Stimulated activated CD8-positive, alpha-beta memory T cell treated with anti-CD3 and anti-CD28 coated beads, Interleukin-7, amount 100 ng/mL, for 4 hours (primary cell): ENCODE results near the gene ABCC2.
"Not testable (repeated sequence)": the region's sequence is repeated elsewhere in the genome, so short reads cannot be mapped to it uniquely, and the experiment has no call there.

Experiments used
- DNase-seq, 2 donors: peaks; one replicate each; pipeline ENCODE4 v3.0.0-alpha.2; 2020; ENCODE audit warnings: low read depth in 2 of 2

Gene ABCC2

GRCh38 chr10:99853655-99854054, 71.2 kb downstream of the ABCC2 start:
- no peak for DNase-seq

DNA sequence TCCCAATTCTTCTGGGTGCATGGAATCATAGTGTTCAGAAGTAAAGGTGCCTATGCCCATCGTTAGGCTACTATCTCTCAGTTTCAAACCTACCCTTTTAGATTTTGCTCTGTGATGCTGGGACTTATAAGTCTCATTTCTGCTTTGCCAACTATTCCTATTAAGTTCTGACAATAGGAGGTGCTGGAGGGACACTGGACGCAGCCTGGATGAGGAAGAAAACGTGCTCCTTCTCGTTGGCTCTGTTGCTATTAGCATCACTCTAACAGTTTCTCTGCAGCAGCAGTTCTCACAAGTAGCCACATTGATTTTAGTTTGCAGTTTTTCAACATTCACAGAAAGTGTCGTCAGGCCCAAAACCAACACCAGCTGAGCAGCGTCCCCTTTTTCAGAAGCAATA, 72.4 kb downstream of the ABCC2 start:
- DNase-seq = no peak

GRCh38 chr10:99855479-99856071, 73.1 kb downstream of the ABCC2 start:
- DNase-seq = no peak

DNA sequence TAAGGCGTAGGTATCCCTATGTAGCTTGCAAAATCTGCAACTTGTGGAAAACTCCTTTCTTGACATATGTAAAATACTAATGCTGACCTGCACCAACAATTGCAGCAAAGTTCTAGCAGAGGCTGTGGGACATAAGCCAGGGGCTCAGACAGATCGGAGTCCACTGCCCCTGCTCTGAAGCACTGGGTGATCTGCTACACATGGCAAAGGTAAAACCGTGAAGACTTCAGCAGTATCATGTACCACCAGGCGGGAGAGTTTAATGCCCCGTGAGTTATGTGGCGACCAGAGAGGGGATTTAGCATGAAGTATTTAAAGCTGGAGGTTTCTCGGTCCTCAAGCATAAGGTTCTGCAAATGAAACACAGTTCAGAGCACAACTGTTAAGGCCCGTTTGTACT, 76.4 kb downstream of the ABCC2 start:
- no peak for DNase-seq

DNA sequence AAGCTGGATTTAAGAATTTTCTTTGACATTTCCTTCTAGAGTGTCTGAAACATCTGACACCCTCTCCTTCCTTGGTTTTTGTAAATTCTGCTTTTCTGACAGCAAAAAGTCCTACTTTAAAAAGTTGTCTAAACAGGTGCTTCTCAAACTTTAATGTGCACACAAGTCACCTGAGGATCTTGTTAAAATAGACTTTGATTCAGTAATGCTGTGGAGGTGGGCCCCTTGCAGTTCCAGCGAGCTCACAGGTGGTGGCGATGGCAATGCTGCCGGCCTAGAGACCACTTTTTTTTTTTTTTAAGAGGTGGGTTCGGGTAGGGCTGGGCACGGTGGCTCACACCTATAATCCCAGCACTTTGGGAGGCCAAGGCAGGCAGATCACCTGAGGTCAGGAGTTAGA, 77.1 kb downstream of the ABCC2 start:
- no peak for DNase-seq

- DNase-seq = no peak
Measured at GRCh38 chr10:99860466-99860865, 78.0 kb downstream of the ABCC2 start.

DNA sequence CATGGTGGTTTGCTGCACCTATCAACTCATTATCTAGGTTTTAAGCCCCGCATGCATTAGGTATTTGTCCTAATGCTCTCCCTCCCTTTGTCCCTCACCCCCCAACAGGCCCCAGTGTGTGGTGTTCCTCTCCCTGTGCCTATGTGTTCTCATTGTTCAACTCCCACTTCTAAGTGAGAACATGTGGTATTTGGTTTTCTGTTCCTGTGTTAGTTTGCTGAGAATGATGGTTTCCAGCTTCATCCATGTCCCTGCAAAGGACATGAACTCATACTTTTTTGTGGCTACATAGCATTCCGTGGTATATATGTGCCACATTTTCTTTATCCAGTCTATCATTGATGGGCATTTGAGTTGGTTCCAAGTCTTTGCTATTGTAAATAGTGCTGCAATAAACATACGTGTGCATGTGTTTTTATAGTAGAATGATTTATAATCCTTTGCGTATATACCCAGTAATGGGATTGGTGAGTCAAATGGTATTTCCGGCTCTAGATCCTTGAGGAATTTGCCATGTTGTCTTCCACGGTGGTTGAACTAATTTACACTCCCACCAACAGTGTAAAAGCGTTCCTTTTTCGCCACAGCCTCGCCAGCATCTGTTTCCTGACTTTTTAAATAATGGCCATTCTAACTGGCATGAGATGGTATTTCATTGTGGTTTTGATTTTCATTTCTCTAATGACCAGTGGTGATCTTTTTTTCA, 81.2 kb downstream of the ABCC2 start:
- not testable (repeated sequence) for DNase-seq

GRCh38 chr10:99867250-99867649, 84.8 kb downstream of the ABCC2 start:
- not testable (repeated sequence) for DNase-seq

DNA sequence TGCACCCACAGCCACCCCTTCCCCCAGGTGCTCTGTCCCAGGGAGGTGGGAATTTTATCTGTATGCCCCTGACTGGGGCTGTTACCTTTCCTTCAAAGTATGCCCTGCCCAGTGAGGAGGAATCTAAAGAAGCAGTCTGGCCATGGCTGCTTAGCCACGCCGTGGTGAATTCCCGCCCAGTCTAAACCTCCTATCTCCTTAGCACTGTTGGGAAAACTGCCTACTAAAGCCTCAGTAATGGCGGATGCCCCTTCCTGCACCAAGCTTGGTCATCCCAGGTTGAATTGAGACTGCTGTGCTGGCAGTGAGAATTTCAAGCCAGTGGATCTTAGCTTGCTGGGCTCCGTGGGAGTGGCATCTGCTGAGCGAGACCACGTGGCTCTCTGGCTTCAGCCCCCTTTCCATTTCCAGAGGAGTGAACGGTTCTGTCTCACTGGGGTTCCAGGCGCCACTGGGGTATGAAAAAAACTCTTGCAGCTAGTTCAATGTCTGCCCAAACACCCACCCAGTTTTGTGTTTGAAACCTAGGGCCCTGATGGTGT, 87.2 kb downstream of the ABCC2 start:
- DNase-seq = no peak

- no peak for DNase-seq
Measured at GRCh38 chr10:99870123-99870730, 87.8 kb downstream of the ABCC2 start.

- no peak for DNase-seq
Measured at GRCh38 chr10:99872367-99873162, 90.1 kb downstream of the ABCC2 start.

- DNase-seq = no peak
Measured at GRCh38 chr10:99873846-99874245, 91.4 kb downstream of the ABCC2 start.

DNA sequence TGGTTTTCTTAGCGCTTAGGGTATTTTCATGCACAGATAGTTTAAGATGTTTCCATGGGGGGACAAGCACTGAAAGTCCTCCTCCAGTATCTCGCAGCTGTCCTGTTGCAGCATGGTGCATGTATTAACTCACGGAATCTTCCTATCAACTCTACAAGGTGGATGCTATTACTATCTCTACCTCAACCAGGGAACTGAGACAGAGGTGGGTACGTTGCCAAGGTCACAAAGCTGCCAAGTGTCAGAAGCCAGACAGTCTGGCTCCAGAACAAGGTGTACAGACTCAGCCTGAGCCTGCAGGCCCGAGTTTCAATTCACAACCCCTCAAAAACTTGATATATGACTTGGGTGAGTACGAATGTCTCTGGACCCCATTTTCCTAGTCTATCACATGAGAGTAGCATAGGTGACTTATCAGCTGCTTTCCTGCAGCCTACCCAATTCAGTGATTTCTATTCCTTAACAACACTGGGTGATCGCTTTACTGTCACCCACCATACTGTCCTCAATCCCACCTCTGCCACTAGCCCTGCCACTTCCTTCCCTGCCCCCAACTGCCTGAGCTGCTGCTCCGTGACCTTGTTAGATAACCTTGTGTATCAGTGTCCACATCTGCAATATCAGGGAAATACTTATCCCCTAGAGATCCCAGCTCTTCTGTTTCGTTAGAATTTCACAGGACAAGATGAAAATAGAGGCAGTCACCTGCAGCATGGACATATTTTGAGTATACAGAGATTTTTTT, 92.1 kb downstream of the ABCC2 start:
- DNase-seq = no peak

DNA sequence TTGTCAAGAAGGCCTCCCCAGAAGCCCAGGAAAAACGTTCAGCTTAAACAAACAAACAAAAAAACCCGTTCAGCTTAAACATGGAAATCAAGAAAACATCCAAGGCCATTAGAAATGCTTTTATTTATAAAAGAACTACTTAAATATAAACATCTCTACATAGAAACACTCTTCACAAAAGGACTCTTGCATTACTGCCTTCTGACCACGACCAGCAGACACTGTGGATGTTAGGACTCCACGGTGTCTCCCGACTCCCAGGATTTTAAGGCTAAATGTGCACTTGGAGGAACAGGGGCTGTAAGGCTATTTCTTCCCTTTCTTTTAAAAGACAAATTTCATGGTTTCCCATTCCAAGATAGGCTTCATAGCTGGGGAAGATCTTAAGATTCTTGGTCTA, 93.0 kb downstream of the ABCC2 start:
- no peak for DNase-seq

DNA sequence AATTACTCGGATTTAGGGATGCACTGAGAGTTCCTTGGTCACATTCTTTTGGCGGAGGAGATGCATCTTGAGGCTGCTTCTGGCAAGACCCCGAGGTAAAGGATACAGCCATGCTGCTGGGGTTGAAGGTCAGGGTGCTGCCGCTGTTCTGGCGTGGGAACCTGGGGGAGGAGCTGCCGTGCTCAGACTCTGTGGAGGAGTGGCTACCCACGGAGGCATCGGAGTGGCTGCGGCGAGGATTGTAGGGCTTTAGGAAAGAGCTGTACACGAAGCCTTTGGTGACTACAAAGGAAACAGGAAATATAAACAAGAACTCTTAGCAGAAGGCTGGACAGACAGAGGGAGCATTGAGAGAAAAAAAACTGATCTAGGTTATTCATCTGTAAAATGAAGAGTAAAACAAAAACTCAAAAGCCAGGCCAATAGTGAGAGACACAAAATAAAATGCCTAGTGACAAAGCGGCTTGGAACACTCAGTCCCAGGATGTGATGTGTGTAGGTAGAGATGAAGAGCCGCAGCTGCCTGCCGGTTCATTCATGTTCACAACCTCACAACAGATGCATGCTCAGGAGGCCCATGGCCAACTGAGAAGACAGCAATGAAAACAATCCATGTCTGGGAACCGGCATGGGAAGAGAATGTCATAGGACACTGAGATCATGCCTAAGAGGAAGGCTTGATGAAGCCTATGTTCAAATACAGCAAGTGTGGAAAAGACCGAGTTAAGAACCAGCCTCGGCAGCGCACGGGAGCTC, 97.8 kb downstream of the ABCC2 start:
- no peak for DNase-seq

GRCh38 chr10:99881371-99881770, 98.9 kb downstream of the ABCC2 start:
- no peak for DNase-seq

DNA sequence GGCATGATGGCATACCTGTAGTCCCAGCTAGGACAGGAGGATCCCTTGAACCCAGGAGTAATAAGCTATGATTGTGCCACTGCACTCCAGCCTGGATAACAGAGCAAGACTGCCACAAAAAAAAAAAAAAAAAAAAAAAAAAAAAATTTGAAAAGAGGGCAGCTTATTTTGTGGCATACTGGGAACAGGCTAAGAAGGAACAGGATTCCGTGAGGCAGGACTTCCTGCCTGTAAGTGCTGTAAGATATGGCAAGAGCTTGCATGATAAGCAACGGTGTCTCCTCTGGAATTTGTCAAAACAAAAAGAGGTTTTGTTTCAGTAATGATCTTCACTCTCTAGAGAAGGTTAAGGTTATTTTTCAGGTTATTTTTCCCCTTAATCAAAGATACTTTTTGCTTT, 101.1 kb downstream of the ABCC2 start:
- no peak for DNase-seq

DNA sequence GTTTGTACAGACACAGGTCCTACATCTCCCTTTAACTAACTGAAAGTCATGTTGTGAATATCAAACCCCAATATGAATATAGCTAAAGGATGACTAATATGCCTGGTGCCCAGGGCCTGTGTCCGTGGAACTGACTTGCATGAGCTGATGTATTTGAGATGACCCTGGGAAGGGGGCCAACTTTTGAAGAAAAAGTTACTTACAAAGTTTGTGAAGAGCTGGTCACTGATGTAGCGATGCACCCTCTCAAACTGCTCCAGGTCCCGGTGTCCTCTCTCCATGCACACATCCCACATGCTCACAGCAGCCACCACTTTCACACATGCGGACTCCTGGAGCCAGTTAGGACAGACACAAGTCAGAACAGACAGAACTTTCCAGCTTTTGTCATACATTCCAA, 106.2 kb downstream of the ABCC2 start:
- DNase-seq = no peak

DNA sequence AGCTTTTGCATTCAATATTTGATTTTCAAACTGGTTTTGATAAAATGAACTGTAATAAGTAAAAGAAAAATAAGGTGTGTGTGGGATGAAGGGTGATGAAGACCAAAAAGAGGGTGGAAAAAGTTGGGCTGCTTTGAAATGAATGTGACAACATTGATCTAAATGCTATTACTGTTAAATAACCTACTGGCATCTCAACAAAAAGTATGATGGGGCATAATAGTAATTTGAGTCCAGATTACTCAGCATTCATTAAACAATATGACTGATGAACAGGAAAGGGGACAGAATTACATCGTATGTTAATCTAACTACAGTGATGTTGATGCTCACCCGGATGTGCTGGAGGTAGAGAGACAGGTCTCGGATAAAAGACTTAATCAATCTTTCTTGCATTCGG, 112.2 kb downstream of the ABCC2 start:
- DNase-seq = no peak

GRCh38 chr10:99895066-99895465, 112.6 kb downstream of the ABCC2 start:
- not testable (repeated sequence) for DNase-seq

- no peak for DNase-seq
Measured at GRCh38 chr10:99895867-99896266, 113.4 kb downstream of the ABCC2 start.
